Mesothelial cell of epicardium (in vitro differentiated cells): Measurements from ENCODE around the gene BTK. TPM values are rescaled to one million over a fixed set of nuclear protein-coding genes. Genes with fewer than 3 reads are reported as not detected.

Experiments used
- DNase-seq, 2 experiments: peaks; one replicate each; pipeline ENCODE4 v3.0.0; 2021; ENCODE audit warnings: low spot score in 2 of 2; ENCODE audit not compliant: unreplicated experiment in 2 of 2
- H3K27ac Mint-ChIP-seq: 2 replicates; pipeline ENCODE4 v1.8.0; 2021; ENCODE audit warnings: mixed read lengths
- H3K27me3 Mint-ChIP-seq: 2 replicates; pipeline ENCODE4 v1.8.0; 2021; ENCODE audit warnings: low read depth, mixed read lengths
- H3K36me3 Mint-ChIP-seq: 2 replicates; pipeline ENCODE4 v1.8.0; 2021; ENCODE audit warnings: mixed read lengths
- H3K4me1 Mint-ChIP-seq: 2 replicates; pipeline ENCODE4 v1.8.0; 2021; ENCODE audit warnings: mixed read lengths
- H3K4me3 Mint-ChIP-seq: 2 replicates; pipeline ENCODE4 v1.8.0; 2021; ENCODE audit warnings: mild to moderate bottlenecking, moderate library complexity, mixed read lengths
- H3K9me3 Mint-ChIP-seq: 2 replicates; pipeline ENCODE4 v1.8.0; 2021; ENCODE audit warnings: mixed read lengths
- CTCF ChIP-seq: fragments of 200-600 bp; sonication (generic); IDR thresholded peaks from one replicate; pipeline ENCODE4 v1.5.0; 2021; ENCODE audit warnings: antibody characterized with exemption; ENCODE audit not compliant: unreplicated experiment
- total RNA-seq: library from RNA; stranded (reverse); gene quantifications from 3 replicates; pipeline ENCODE4 v1.2.1, GENCODE V29; 2021

BTK gene
- total RNA-seq, 1 donor from 2014 or later = 0.20 TPM

DNA sequence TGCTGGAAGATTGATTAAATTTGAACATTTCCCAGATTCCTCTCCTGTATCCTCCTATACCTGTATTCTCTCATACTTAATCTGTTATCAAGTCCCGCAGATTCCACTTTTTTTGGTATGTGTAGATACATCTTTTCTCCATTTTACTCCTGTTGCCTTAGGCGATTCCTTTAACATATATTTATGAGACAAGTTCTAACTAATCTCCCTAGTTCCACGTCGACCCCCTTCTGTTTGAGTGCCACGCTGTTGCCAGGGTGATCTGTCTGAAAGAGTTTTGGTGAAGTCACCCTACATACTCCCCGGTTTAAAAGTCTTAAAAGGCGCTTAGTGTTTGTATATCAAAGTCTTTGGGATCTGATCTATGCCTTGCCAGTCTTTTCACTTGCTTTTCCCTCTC is 24.5 kb upstream of the BTK start:
- H3K27me3 Mint-ChIP-seq = no peaks in the 10 kb centered on the region
- peaks cover 10% of the 10 kb centered on the region for H3K36me3 Mint-ChIP-seq
- no peak for TF ChIP-seq CTCF
- peak overlapping the region; percentile 48 for H3K4me3 Mint-ChIP-seq
- peak overlapping the region; percentile 79 for H3K27ac Mint-ChIP-seq
- peaks cover 23% of the 10 kb centered on the region for H3K4me1 Mint-ChIP-seq
- H3K9me3 Mint-ChIP-seq = peaks cover 30% of the 10 kb centered on the region
- no peak for DNase-seq

GRCh38 chrX:101409043-101409442 is 23.1 kb upstream of the BTK start:
- peak overlapping the region; percentile 98 for H3K27ac Mint-ChIP-seq
- no peak for DNase-seq
- no peak for TF ChIP-seq CTCF
- H3K36me3 Mint-ChIP-seq = peaks cover 12% of the 10 kb centered on the region
- no peaks in the 10 kb centered on the region for H3K27me3 Mint-ChIP-seq
- peak overlapping the region; percentile 84 for H3K4me3 Mint-ChIP-seq
- peaks cover 29% of the 10 kb centered on the region for H3K9me3 Mint-ChIP-seq
- H3K4me1 Mint-ChIP-seq = peaks cover 22% of the 10 kb centered on the region

GRCh38 chrX:101408532-101408841 is 22.5 kb upstream of the BTK start:
- Mint-ChIP-seq H3K36me3 (peaks cover 16% of the 10 kb centered on the region), H3K9me3 (peaks cover 32% of the 10 kb centered on the region), H3K27ac (peak overlapping the region; percentile 98), H3K4me3 (peak overlapping the region; percentile 84), H3K4me1 (peaks cover 22% of the 10 kb centered on the region), H3K27me3 (no peaks in the 10 kb centered on the region)
- TF ChIP-seq CTCF = no peak
- DNase-seq = no peak

- H3K27me3 Mint-ChIP-seq = no peaks in the 10 kb centered on the region
- TF ChIP-seq CTCF = no peak
- DNase-seq = peak; percentile 63 to 83
- peak within 1 kb of the TSS; percentile 84 for H3K4me3 Mint-ChIP-seq
- H3K4me1 Mint-ChIP-seq = peaks cover 22% of the 10 kb centered on the region
- H3K36me3 Mint-ChIP-seq = peaks cover 13% of the 10 kb centered on the region
- peaks cover 30% of the 10 kb centered on the region for H3K9me3 Mint-ChIP-seq
- H3K27ac Mint-ChIP-seq = peak within 1 kb of the TSS; percentile 98
These were observed 21.9 kb upstream of the BTK start, which contains the start of the genes GLA and HNRNPH2 for GRCh38 chrX:101407748-101408531. TSS of gene GLA (minus strand) at chrX:101407925. CDS start at chrX:101407903, 22 bp downstream. TSS of gene HNRNPH2 (plus strand) at chrX:101408222. CDS start at chrX:101411989, 3,767 bp downstream.

DNA sequence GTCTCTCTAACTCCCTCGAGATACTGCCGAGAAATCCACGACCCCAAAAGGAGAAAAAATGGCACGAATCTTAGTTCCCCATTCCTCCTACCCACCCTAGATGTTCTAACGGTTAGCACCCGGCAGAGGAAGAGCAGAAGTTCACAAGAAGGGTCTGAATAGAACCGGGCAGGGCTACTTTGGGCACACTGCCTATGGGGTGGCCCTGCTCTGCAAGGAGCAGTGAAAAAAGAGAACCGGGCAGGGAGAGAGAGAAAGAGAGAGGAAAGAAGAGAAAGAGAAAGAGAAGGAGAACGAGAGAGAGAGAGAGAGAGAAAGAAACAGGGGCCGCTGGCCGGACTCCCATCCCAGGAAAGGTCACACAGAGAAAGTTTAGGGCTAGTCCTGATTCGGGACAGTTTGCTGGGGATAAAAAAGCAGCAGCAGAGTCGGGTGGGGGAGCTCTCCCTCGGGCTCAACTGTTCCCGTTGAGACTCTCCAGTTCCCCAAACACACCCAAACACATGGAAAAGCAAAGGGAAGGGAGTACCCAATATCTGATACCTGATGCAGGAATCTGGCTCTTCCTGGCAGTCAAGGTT is 21.3 kb upstream of the BTK start:
- Mint-ChIP-seq H3K4me1 (peaks cover 22% of the 10 kb centered on the region), H3K9me3 (peaks cover 25% of the 10 kb centered on the region), H3K36me3 (peaks cover 10% of the 10 kb centered on the region), H3K4me3 (peak overlapping the region; percentile 84), H3K27ac (peak overlapping the region; percentile 98), H3K27me3 (no peaks in the 10 kb centered on the region)
- no peak for DNase-seq
- TF ChIP-seq CTCF = no peak
